T-helper 1 cell treated with Interleukin-12 subunit alpha and Interleukin-12 subunit beta and Interleukin-4 antibody, amounts not matched to agents 30 μg/mL and 1 μg/mL, for 36 hours (primary cell): Measurements from ENCODE around the gene ZNF22.
A peak's percentile ranks its signal among the peaks of the same experiment; 100 is the strongest.

ENCODE experiments used
- H3K27ac Mint-ChIP-seq: one replicate; pipeline ENCODE4 v1.8.0; 2021; ENCODE audit warnings: mild to moderate bottlenecking, mixed read lengths
- H3K27me3 Mint-ChIP-seq: one replicate; pipeline ENCODE4 v1.8.0; 2021; ENCODE audit warnings: low read depth, mixed read lengths
- H3K36me3 Mint-ChIP-seq: one replicate; pipeline ENCODE4 v1.8.0; 2021; ENCODE audit warnings: low read depth, mixed read lengths
- H3K4me1 Mint-ChIP-seq: one replicate; pipeline ENCODE4 v1.8.0; 2021; ENCODE audit warnings: low read depth, mixed read lengths
- H3K4me3 Mint-ChIP-seq: one replicate; pipeline ENCODE4 v1.8.0; 2021; ENCODE audit warnings: mild to moderate bottlenecking, moderate library complexity, mixed read lengths
- H3K9me3 Mint-ChIP-seq: one replicate; pipeline ENCODE4 v1.8.0; 2021; ENCODE audit warnings: mixed read lengths

The ZNF22 gene

GRCh38 chr10:44978570-44979280 is 22.0 kb upstream of the ZNF22 start, which contains the start of gene DEPP1:
Gene DEPP1, minus strand, starts transcription at chr10:44978809. Its CDS starts 779 bp downstream, at chr10:44978030.
- H3K9me3 Mint-ChIP-seq, result no peaks in the 10 kb centered on the region
- peak within 1 kb of the TSS; percentile 80 for H3K4me3 Mint-ChIP-seq
- H3K36me3 Mint-ChIP-seq, result peaks cover 3% of the 10 kb centered on the region
- peak within 1 kb of the TSS; percentile 67 for H3K27ac Mint-ChIP-seq
- H3K4me1 Mint-ChIP-seq, result peaks cover 39% of the 10 kb centered on the region
- H3K27me3 Mint-ChIP-seq, result no peaks in the 10 kb centered on the region

DNA sequence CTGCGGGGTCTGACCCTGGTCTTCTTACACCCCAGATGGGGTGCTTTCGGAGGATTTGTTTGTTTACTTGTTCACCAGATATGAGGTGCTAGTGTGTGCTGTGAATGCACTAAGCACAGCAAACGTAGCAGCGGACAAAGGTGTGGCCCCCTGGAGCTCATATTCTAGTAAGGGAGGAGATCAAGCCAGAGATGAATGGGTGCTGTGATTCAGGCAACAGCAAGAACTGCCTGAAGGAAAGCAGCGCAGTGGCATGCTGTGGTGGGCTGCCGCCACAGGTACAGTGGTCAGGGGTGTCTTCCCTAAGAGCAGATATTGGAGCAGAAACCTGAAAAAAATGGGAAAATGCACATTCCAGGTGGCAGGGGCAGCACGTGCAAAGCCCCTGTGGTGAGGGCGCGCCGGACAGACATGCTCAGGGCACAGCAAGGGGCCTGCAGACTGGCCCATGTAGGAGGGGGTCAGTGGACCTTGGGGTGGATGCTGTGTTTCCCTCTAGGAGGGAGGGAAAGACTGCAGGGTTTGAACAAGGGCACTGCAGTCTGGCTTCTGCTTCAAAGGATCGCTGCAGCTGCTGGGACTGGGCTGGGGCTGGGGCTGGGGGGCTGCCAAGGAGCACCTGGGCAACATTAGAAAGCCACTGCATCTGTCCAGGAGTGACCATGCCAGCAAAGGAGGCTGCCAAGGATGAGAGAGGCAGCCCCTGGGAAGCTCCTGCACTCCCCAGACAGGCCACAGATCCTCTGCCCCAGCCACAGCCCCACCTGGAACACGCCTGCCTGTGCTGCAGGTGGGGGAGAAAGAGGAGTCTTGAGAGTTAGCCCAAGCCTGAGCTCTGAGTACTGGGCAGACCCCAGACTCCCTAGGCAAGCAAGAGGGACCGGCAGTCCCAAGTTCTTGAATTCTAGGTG is 21.2 kb upstream of the ZNF22 start:
- H3K36me3 Mint-ChIP-seq, result peaks cover 3% of the 10 kb centered on the region
- peaks cover 36% of the 10 kb centered on the region for H3K4me1 Mint-ChIP-seq
- no peaks in the 10 kb centered on the region for H3K27me3 Mint-ChIP-seq
- H3K4me3 Mint-ChIP-seq, result no peak overlapping the region
- H3K27ac Mint-ChIP-seq, result no peak overlapping the region
- no peaks in the 10 kb centered on the region for H3K9me3 Mint-ChIP-seq

GRCh38 chr10:44980309-44981171 is 20.2 kb upstream of the ZNF22 start:
- Mint-ChIP-seq H3K27ac (no peak overlapping the region), H3K9me3 (no peaks in the 10 kb centered on the region), H3K36me3 (peaks cover 3% of the 10 kb centered on the region), H3K4me1 (peaks cover 36% of the 10 kb centered on the region), H3K4me3 (no peak overlapping the region), H3K27me3 (peaks cover 4% of the 10 kb centered on the region)

GRCh38 chr10:44981172-44982113 is 19.3 kb upstream of the ZNF22 start:
- H3K9me3 Mint-ChIP-seq, result no peaks in the 10 kb centered on the region
- H3K36me3 Mint-ChIP-seq, result peaks cover 3% of the 10 kb centered on the region
- peaks cover 32% of the 10 kb centered on the region for H3K4me1 Mint-ChIP-seq
- peaks cover 4% of the 10 kb centered on the region for H3K27me3 Mint-ChIP-seq
- no peak overlapping the region for H3K27ac Mint-ChIP-seq
- no peak overlapping the region for H3K4me3 Mint-ChIP-seq

DNA sequence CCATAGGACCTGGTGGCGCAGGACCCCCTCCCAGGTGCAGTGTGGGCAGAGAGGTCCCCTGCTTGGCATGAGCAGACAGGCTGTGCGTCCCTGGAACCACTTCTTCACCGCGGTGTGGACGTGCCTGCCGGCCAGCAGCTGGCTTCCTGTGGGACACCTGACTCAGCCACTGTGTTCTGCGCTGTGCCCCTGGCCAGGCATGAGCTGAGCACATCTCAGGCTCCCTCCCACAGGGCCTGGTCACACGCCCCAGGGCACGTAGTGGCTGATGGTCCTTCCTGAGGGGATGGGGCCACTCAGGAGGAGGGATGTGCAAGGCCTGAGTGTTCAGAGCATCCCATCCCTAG is 18.6 kb upstream of the ZNF22 start:
- Mint-ChIP-seq H3K36me3 (peaks cover under 1% of the 10 kb centered on the region), H3K27me3 (peaks cover 4% of the 10 kb centered on the region), H3K4me3 (no peak overlapping the region), H3K27ac (no peak overlapping the region), H3K9me3 (no peaks in the 10 kb centered on the region), H3K4me1 (peaks cover 26% of the 10 kb centered on the region)

GRCh38 chr10:44982496-44982895 is 18.2 kb upstream of the ZNF22 start:
- Mint-ChIP-seq H3K9me3 (no peaks in the 10 kb centered on the region), H3K27ac (no peak overlapping the region), H3K4me1 (peaks cover 24% of the 10 kb centered on the region), H3K27me3 (peaks cover 4% of the 10 kb centered on the region), H3K4me3 (no peak overlapping the region), H3K36me3 (no peaks in the 10 kb centered on the region)

DNA sequence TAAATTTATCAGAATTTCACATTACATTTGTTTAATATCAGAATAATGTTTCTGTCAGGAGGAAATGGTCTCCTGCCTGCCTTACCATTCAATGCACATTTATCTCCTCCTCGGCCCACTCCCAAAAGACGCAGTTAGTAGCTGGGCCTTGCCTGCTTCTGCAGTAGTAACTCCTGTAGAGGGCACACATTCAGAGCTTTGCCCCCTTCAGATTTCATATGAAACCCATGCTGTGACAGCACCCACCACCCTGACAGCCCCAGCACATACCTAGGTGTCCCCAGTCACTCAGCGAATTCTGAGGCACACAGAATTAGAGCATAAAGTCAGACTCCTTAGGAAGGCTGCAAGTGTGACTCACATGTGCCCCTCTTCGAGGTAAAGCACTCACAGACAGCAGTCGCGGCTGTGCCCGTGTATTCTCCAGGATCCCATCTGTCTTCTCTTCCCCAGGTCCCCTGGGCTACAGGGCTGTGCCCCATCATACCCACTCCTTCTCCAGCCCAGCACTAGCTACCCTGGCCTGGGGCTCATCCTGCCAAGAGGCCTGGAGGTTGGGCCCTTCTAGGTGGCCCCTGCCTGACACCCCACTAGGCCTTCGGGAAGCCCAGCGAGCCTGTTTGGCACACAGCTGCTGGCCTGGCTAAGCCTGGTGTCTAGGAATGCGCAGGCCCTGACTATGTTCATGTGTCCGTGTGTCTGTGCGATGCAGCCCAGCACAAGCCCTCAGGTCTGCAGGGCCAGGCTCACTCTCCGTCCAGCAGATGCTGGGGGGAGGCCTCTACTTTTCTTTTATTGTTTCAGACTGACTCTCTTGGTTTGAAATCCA is 17.4 kb upstream of the ZNF22 start:
- Mint-ChIP-seq H3K36me3 (no peaks in the 10 kb centered on the region), H3K27ac (no peak overlapping the region), H3K4me1 (peaks cover 21% of the 10 kb centered on the region)

GRCh38 chr10:44983895-44984278 is 16.8 kb upstream of the ZNF22 start:
- H3K4me3 Mint-ChIP-seq, result no peak overlapping the region
- H3K27ac Mint-ChIP-seq, result no peak overlapping the region

More for the DNA sequence above, 17.4 kb upstream of the ZNF22 start:
- no peaks in the 10 kb centered on the region for H3K9me3 Mint-ChIP-seq
- peaks cover 5% of the 10 kb centered on the region for H3K27me3 Mint-ChIP-seq
- no peak overlapping the region for H3K4me3 Mint-ChIP-seq

DNA sequence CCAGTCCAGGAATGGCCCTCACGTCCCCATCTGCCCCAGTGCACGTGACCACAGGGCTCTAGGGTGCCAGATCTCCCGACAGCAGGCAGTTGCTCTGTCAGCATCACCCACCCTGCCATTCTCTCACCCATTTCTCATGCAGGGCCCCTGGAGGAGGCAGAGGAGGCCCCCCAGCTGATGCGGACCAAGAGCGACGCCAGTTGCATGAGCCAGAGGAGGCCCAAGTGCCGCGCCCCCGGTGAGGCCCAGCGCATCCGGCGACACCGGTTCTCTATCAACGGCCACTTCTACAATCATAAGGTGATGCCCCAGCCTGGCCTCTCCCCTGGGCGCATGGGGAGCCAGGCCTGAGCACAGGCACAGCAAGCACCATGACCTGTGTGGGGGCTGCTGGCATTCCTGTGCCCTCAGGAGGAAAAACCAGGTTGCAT is 16.0 kb upstream of the ZNF22 start:
- H3K27ac Mint-ChIP-seq, result no peak overlapping the region
- H3K4me3 Mint-ChIP-seq, result no peak overlapping the region
- H3K27me3 Mint-ChIP-seq, result peaks cover 16% of the 10 kb centered on the region
- H3K4me1 Mint-ChIP-seq, result peaks cover 12% of the 10 kb centered on the region
- no peaks in the 10 kb centered on the region for H3K9me3 Mint-ChIP-seq
- no peaks in the 10 kb centered on the region for H3K36me3 Mint-ChIP-seq

More at GRCh38 chr10:44983895-44984278, 16.8 kb upstream of the ZNF22 start:
- Mint-ChIP-seq H3K27me3 (peaks cover 10% of the 10 kb centered on the region), H3K9me3 (no peaks in the 10 kb centered on the region), H3K36me3 (no peaks in the 10 kb centered on the region), H3K4me1 (peaks cover 17% of the 10 kb centered on the region)

DNA sequence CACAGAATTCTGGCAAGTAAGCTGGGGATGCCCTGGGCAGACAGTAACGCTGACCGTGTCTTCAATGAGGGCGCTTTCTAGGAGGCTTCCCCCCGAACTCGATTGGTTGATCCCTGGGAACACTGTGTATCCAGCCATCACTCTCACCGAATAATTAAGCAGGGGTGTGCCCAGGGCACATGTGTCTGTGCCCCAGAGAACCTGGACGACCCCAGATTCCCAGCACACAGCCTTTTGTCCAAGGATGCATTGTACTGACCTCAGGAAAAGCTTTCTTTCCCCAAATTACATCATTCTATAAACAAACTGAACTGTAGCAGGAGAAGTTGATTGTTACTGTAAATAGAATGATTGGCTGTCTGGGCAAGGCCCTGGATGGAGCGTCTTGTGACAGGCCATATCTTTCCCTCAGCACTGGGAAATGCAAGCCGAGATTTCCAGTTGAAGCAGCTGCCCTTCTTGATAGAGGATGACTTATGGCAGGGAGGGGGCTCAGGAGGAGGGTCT is 15.5 kb upstream of the ZNF22 start:
- H3K9me3 Mint-ChIP-seq, result no peaks in the 10 kb centered on the region
- H3K36me3 Mint-ChIP-seq, result no peaks in the 10 kb centered on the region
- peaks cover 16% of the 10 kb centered on the region for H3K27me3 Mint-ChIP-seq
- H3K4me3 Mint-ChIP-seq, result no peak overlapping the region
- H3K27ac Mint-ChIP-seq, result no peak overlapping the region
- peaks cover 12% of the 10 kb centered on the region for H3K4me1 Mint-ChIP-seq

GRCh38 chr10:44986179-44986578 is 14.5 kb upstream of the ZNF22 start:
- no peaks in the 10 kb centered on the region for H3K36me3 Mint-ChIP-seq
- H3K27me3 Mint-ChIP-seq, result peaks cover 16% of the 10 kb centered on the region
- no peak overlapping the region for H3K27ac Mint-ChIP-seq
- H3K4me3 Mint-ChIP-seq, result no peak overlapping the region
- no peaks in the 10 kb centered on the region for H3K9me3 Mint-ChIP-seq
- peaks cover 5% of the 10 kb centered on the region for H3K4me1 Mint-ChIP-seq

DNA sequence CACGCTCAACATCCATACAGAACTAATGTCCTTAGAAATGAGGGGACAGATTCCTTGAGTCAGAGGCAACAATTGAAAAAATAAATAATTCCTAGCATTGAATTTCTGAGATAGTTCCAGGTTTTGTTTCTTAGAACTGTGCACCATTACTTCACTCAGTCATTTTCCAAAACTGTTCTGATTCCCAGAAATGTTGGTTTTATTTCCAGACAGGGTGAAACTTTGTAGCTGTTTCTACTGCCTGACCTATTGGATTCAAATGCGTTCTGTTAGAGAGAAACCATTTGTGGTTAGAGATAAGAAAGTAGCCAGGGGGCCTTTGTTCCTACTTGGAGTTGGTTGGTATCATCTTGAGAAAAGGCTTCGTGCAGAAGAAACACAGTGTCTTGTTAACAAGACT is 14.1 kb upstream of the ZNF22 start:
- H3K4me3 Mint-ChIP-seq, result no peak overlapping the region
- H3K27me3 Mint-ChIP-seq, result peaks cover 16% of the 10 kb centered on the region
- H3K4me1 Mint-ChIP-seq, result peaks cover 4% of the 10 kb centered on the region
- H3K27ac Mint-ChIP-seq, result no peak overlapping the region
- no peaks in the 10 kb centered on the region for H3K9me3 Mint-ChIP-seq
- H3K36me3 Mint-ChIP-seq, result no peaks in the 10 kb centered on the region
